GM21528 (cell line): Measurements from ENCODE around the gene GAGE12J.
"Not testable (repeated sequence)": the region's sequence is repeated elsewhere in the genome, so short reads cannot be mapped to it uniquely, and the experiment has no call there.

Experiments
- ATAC-seq: cut with Tn5 transposase; IDR thresholded peaks from one replicate; pipeline ENCODE4 v1.9.1; 2021; ENCODE audit warnings: mild to moderate bottlenecking, moderate library complexity; ENCODE audit not compliant: unreplicated experiment, low FRiP score

Gene GAGE12J

GRCh38 chrX:49321737-49322136 lies at the start of gene GAGE12J:
TSS of gene GAGE12J (plus strand) at chrX:49322037. CDS start at chrX:49323194, 1,157 bp downstream.
- ATAC-seq, result not testable (repeated sequence)

- ATAC-seq, result no peak
Observed at GRCh38 chrX:49272421-49272820, 49.4 kb upstream of the GAGE12J start.

- no peak for ATAC-seq
Observed at GRCh38 chrX:49273181-49273727, 48.6 kb upstream of the GAGE12J start.

- ATAC-seq, result no peak
Observed at GRCh38 chrX:49276207-49276606, 45.6 kb upstream of the GAGE12J start.

- no peak for ATAC-seq
Observed at GRCh38 chrX:49276671-49277534, 44.9 kb upstream of the GAGE12J start.

GRCh38 chrX:49277535-49277830 lies 44.4 kb upstream of the GAGE12J start:
- no peak for ATAC-seq

GRCh38 chrX:49278081-49278480 lies 43.8 kb upstream of the GAGE12J start:
- ATAC-seq, result no peak

- ATAC-seq, result no peak
Observed at GRCh38 chrX:49282647-49283011, 39.2 kb upstream of the GAGE12J start.

- no peak for ATAC-seq
Observed at GRCh38 chrX:49284212-49284611, 37.6 kb upstream of the GAGE12J start.

- no peak for ATAC-seq
Observed at GRCh38 chrX:49286136-49286535, 35.7 kb upstream of the GAGE12J start.

- no peak for ATAC-seq
Observed at GRCh38 chrX:49286581-49286980, 35.3 kb upstream of the GAGE12J start.

GRCh38 chrX:49287665-49288064 lies 34.2 kb upstream of the GAGE12J start:
- ATAC-seq, result no peak

GRCh38 chrX:49290215-49290614 lies 31.6 kb upstream of the GAGE12J start:
- ATAC-seq, result no peak

- ATAC-seq, result no peak
Observed at GRCh38 chrX:49291615-49292337, 30.1 kb upstream of the GAGE12J start.

- ATAC-seq, result no peak
Observed at GRCh38 chrX:49292400-49293362, 29.2 kb upstream of the GAGE12J start.

- not testable (repeated sequence) for ATAC-seq
Observed at GRCh38 chrX:49299293-49299692, 22.5 kb upstream of the GAGE12J start.

GRCh38 chrX:49300703-49301102 lies 21.1 kb upstream of the GAGE12J start:
- no peak for ATAC-seq

- ATAC-seq, result no peak
Observed at GRCh38 chrX:49303346-49303745, 18.5 kb upstream of the GAGE12J start, which contains the start of gene GAGE10. TSS of gene GAGE10 (plus strand) at chrX:49303646. CDS start at chrX:49304860, 1,214 bp downstream.

GRCh38 chrX:49307775-49308174 lies 14.1 kb upstream of the GAGE12J start:
- not testable (repeated sequence) for ATAC-seq

GRCh38 chrX:49308604-49309269 lies 13.1 kb upstream of the GAGE12J start:
- no peak for ATAC-seq
